Stimulated activated CD4-positive, alpha-beta T cell treated with anti-CD3 and anti-CD28 coated beads, Interleukin-12 subunit alpha, Interleukin-12 subunit beta, amount 100 ng/mL, for 48 hours (primary cell): ENCODE measurements around the gene PTDSS2.
"Not testable (repeated sequence)": the region's sequence is repeated elsewhere in the genome, so short reads cannot be mapped to it uniquely, and the experiment has no call there.

Source experiments
- DNase-seq, 3 donors: peaks; one replicate each; pipeline ENCODE4 v3.0.0-alpha.2; 2020; ENCODE audit warnings: low read depth in 2 of 3, low spot score in 1 of 3

The PTDSS2 gene

DNA sequence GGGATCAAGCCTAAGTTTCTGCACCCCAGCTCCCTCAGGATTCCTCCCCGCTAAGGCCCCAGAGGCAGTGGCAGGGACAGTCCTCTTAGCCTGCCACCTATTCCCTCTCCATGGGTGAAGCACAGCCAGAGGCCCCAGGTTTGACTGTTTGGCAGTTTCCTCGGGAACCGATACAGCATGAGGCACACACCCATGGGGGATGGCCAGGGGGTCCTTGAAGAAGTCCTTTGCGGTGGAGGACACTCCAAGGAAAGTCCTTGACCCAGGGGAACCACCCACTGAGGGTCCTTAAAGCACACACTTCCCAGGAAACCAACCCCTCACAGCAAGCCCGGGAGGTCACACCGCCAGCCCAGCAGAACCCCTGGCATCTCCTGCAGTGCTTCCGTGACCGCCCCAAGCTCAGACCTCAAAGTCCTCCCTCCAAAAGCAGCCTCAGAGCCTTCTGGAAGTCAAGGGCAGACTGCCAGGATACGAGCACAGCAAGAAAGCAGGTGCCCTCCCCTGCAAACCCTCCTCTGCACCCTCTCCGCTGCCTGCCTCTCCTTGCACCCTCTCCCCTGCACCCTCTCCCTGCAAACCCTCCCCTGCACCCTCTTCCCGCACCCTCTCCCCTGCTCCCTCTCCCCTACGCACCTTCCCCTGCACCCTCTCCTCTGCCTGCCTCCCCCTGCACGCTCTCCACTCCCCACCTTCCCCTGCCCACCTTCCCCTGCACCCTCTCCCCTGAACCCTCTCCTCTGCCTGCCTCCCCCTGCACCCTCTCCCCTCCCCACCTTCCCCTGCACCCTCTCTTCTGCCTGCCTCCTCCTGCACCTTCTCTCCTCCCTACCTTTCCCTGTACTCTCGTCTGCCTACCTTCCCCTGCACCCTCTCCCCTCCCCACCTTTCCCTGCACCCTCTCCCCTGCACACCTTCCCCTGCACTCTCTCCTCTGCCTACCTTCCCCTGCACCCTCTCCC lies 36.7 kb upstream of the PTDSS2 start:
- no peak for DNase-seq

DNA sequence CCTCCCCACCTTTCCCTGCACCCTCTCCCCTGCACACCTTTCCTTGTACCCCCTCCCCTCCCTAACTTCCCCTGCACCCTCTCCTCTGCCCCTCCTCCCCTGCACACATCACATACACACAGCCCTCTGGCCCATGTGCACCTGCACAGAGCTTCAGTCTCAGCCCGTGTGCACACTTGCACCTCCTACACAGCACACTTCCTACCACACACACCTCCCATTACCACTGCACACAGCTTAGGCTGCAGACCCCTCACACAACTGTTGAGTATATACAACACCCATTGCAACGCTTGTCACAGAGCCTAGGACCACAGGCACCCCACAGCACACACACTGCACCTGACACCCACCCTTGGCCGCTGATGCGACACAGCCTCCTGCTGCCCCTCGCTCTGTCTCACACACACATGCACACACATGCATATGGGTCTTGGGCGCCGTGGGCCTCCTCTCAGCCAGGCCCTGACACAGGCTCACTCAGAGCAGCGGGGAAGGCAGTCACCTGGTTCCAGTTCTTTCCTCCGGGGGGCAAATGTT lies 35.7 kb upstream of the PTDSS2 start:
- no peak for DNase-seq

GRCh38 chr11:415640-416041 lies 34.4 kb upstream of the PTDSS2 start:
- no peak for DNase-seq

DNA sequence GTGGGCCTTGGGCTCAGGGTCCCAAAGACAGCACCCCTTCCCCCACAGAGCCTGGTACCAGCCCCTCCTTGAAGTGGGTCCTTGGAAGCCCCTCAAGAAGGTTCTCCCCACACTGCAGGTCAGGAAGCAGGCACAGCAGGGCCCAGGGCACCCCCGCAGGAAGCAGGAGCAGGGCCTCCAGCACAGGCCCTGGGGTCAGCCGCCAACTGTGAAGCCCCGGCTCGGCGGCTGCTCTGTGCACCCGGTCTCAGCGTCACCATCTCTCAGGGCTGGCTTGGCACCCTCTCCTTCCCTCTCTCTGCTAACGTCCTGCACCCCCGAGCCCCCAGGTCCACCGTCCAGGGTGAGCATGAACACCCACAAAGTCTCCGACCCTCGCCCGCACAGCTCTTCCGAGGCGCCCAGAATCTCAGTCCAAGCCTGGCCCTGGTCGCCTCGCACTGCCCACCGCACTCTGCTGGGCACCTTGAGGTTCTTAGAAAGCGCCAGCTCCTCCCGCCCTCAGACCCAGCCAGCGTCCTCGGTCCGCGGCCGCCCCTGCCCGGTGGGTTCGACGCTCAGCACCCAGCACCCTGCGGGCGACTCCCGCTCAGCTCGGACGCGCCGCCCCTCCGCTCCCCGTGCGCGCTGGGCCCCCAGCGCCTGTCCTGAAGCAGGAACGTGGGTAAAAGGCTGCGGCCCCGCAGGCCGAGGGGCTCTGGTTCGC lies 33.9 kb upstream of the PTDSS2 start:
- DNase-seq: no peak

GRCh38 chr11:416757-417621 lies 33.1 kb upstream of the PTDSS2 start:
- DNase-seq: peak in 1 of 3 donors; percentile 33

DNA sequence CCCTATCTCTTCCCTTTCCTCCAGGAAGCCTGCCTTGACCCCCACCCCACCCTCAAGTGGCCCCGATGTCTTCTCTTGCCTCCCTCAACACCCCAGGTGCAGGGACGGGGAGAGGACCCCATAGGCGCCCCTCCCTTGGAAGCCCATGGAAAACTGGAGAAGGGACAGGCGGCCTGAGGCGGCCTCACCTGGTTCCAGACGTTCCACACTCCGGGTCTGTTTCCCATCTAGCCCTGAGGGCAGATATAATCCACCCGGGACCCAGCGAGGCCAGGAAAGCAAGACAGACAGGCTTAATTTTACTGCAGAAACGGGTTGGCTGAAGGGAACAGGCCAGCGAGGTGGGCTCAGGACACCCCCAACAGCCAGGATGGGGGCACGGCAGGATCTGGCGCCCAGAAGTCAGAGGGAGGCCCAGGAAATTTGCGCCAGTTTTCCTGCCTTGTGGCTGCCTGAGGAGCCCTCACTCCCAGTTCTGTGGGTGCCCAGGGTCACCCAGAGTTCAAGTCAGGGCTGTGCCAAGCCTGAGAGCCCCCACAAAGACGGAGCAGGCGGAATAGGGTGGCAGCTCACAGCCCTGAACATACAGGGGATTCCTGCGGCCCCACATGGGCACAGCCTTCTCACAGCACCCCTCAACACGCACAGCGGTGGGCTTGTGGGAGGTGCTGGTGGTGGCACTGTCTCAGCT lies 32.3 kb upstream of the PTDSS2 start:
- no peak for DNase-seq

GRCh38 chr11:418343-419247 lies 31.5 kb upstream of the PTDSS2 start:
- DNase-seq: no peak

DNA sequence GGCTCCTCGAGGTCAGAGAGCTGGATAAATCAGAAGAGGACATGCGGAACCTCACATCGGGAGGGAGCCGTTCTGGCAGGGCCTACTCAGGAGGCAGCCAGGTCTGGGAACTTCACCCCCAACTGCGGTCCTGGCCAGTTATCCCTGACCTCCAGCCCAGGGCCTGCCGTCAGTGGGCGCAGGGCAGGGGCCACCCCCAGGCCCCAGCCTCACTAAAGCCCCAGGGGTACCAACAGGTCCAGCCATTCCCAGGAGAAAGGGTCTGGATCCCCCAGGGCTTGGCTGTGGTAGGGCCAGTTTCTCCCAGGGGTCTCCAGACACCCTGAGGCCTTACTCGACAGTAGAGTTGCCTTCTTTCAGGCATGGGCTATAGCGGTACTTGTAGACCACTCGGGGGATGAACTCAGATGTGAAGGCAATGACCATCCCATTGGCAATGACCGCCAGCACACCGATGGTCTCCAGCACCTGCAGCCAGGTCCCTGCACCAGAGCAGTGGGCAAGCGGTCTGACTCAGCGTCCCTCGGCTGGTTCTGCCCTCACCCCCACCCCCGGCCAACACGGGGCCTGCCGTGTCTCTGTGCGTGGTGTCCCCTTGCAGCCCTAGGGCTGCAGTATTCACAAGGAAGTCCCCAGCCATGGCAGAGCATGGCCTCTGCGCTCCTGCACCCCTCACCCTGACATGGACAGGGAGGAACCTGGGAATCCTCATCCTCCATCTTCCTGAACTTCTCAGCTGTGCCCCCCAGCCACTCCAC lies 30.7 kb upstream of the PTDSS2 start:
- no peak for DNase-seq

DNA sequence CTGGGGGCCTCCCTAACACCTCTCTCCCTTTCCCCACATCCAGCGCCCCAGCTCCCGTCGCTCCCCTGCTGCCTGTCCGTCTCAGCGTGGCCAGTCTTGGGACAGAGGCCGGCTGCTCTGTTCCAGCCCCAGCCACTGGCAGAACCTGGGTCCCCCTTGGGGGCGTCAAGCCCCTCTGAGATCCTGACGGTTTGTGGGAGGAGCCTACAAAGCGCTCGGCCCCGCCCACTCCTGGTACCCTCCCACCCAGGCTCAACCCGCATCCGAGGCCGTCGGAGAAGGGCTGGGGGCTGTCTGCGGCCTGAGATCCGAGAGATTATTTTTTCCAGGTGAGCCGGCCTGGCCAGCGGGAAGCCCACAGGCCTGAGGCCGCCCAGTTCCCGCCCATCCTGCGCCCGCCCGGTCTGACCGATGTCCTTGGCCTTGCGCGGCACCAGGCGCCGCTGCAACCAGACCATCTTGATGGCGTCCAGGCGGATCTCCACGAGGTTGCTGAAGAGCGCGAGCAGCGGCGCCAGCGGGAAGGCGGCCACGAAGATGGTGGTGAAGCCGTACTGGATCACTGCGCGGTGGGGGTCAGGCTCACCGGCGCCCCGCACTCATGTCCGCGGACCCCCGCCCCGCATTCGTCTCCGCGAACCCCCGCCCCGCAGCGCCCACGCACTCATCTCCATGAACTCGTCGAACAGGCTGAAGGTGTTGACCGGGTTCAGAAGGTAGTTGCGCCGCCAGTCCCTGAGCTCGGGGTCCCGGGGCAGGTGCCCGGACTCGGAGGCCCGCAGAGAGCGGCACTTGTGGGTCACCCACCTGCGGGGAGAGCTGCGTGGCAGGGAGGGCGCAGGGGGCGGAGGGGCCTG lies 29.8 kb upstream of the PTDSS2 start:
- DNase-seq: no peak

- DNase-seq: no peak
Measured at GRCh38 chr11:420911-421321, 29.2 kb upstream of the PTDSS2 start.

DNA sequence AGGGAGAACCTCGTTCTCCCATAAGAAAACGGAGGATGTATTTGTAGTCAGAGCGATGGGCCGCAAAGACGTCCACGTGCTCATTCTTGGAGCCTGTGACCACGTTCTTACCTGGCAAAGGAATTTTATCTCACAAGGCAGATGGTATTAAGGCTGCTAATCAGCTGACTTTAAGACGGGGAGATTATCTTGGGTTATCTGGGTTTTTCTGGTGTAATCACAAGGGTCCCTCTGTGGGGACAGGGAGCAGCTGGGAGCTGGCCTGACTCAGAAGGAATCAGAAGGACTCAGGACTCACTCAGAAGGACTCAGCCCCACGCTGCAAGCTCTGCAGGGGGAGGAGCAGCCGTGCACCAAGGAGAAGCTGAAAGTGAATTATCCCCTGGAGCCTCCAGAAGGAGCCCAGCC lies 27.8 kb upstream of the PTDSS2 start:
- DNase-seq: no peak

DNA sequence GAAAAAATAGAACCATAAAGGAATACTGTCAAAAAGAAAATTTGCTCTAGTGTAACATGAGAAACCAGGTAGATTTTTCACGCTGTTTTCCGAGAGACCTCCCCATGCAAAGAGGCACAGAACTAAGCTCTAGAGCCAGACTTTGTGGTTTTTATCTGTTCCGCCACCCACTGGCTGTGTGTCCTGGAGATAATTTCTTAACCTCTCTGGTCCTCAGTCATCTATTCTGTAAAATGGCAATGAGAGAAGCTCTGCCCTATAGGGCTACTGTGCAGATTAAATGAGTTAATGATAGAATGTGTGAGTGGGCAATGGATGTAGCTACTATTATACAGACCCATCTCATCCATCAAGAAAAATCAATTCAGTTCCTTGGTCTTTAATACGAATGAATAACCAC lies 25.8 kb upstream of the PTDSS2 start:
- DNase-seq: no peak

- DNase-seq: not testable (repeated sequence)
Measured at GRCh38 chr11:424766-425165, 25.3 kb upstream of the PTDSS2 start.

GRCh38 chr11:425301-425700 lies 24.8 kb upstream of the PTDSS2 start:
- DNase-seq: no peak

- no peak for DNase-seq
Measured at GRCh38 chr11:426851-427250, 23.2 kb upstream of the PTDSS2 start.

DNA sequence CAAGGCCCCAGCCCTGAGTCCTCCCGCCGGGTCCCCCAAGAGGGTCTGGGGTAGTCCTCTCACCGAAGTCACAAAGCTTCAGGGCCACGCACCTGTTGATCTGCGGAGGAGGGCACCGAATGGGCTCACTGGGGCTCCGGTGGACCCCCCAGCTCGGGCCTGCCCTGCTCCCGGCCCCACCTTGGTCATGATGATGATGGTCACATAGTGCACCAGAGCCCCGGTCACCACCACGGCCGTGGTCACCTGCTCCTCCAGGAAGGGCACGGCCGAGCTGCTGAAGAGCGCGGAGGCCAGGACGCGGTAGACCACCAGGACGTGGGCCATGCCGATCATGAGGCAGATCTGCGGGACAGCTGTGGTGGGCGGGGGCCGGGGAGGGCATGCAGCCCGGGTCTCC lies 21.8 kb upstream of the PTDSS2 start:
- no peak for DNase-seq

GRCh38 chr11:429391-429790 lies 20.7 kb upstream of the PTDSS2 start:
- DNase-seq: no peak

DNA sequence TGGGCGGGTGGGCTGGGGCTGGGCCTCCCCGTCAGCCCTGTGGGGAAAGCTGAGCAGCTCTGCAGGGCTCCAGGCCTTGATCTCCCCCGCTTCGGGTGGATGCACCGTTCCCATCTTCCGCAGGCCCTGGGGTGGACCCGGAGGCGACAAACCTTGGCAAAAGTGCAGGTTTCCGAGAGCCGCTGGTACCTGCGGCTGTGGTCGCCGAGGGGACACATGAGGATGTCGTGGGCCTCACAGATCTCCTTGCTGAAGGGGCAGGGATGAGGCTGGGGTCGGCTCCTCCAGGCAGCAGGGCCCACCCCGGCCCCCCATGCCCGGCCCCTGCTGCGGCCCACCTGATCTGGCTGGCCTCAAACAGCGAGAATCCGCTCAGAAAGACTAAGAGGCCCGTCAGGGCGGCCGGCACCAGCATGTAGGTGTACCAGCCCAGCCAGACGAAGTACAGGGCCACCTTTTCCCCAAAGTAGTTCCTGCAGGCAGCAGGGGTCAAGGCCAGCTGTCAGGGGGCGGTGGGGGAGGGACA lies 20.1 kb upstream of the PTDSS2 start:
- DNase-seq: no peak
